Suprapubic skin (tissue), 4 donors: ENCODE measurements around the gene SCD5. TPM values are rescaled to one million over a fixed set of nuclear protein-coding genes. Genes with fewer than 3 reads are reported as not detected.

Source experiments
- DNase-seq, 2 donors: peaks; one replicate each; pipeline ENCODE4 v3.0.0-alpha.2; 2019; ENCODE audit warnings: low spot score in 2 of 2
- H3K27ac ChIP-seq: fragments of 200-600 bp; sonication (generic); one replicate; pipeline ENCODE4 v1.5.1; 2019
- H3K27me3 ChIP-seq: fragments of 200-600 bp; sonication (generic); one replicate; pipeline ENCODE4 v1.5.1; 2019
- H3K36me3 ChIP-seq: fragments of 200-600 bp; sonication (generic); one replicate; pipeline ENCODE4 v1.5.1; 2019
- H3K4me1 ChIP-seq: fragments of 200-600 bp; sonication (generic); one replicate; pipeline ENCODE4 v1.5.1; 2019
- H3K4me3 ChIP-seq: fragments of 200-600 bp; sonication (generic); one replicate; pipeline ENCODE4 v1.5.1; 2019; ENCODE audit warnings: mild to moderate bottlenecking
- H3K9me3 ChIP-seq: fragments of 200-600 bp; sonication (generic); one replicate; pipeline ENCODE4 v1.5.1; 2019
- CTCF ChIP-seq, 2 donors: fragments of 200-600 bp in 1 of 2; fragments of 450-650 bp in 1 of 2; sonication (generic) in 1 of 2; IDR thresholded peaks; one replicate each; pipeline ENCODE4 v1.5.1; 2016 to 2019; ENCODE audit warnings: antibody characterized with exemption in 2 of 2, mild to moderate bottlenecking in 1 of 2, moderate library complexity in 1 of 2
- EP300 ChIP-seq: sonication (generic); formaldehyde crosslinking; IDR thresholded peaks from one replicate; pipeline ENCODE4 v1.6.1; 2017; ENCODE audit warnings: antibody characterized with exemption
- POLR2A ChIP-seq, 2 donors: fragments of 450-650 bp; IDR thresholded peaks; one replicate each; pipeline ENCODE4 v1.6.1; 2017; ENCODE audit warnings: antibody characterized with exemption in 2 of 2, mild to moderate bottlenecking in 2 of 2, moderate library complexity in 2 of 2
- POLR2AphosphoS5 ChIP-seq, 3 donors: sonication (generic); formaldehyde crosslinking; IDR thresholded peaks; one replicate each; pipeline ENCODE4 v1.6.1; 2017; ENCODE audit warnings: antibody characterized with exemption in 3 of 3
- WGBS: methylation state at CpG from one replicate; pipeline ENCODE4 v1.1.5; 2018; 5-methylcytosine and 5-hydroxymethylcytosine counted together
- total RNA-seq, 4 donors: library from RNA; depleted of rRNA; stranded (reverse); fragments of >200 nt; gene quantifications; one replicate each; pipeline ENCODE4 v1.1.0, GENCODE V29; 2016

The SCD5 gene
- total RNA-seq, 4 donors from 2014 or later: 5.6 to 13.2 (median 7.6) TPM

- Histone ChIP-seq H3K36me3 (no peaks in the 10 kb centered on the region), H3K27ac (no peak overlapping the region), H3K9me3 (no peaks in the 10 kb centered on the region), H3K4me3 (no peak overlapping the region), H3K4me1 (peaks cover 31% of the 10 kb centered on the region), H3K27me3 (no peaks in the 10 kb centered on the region)
- no peak for TF ChIP-seq CTCF (IDR thresholded peaks at IDR 0.05)
- no peak for TF ChIP-seq POLR2AphosphoS5 (IDR thresholded peaks at IDR 0.05)
- no peak for TF ChIP-seq POLR2A (IDR thresholded peaks at IDR 0.05)
- no peak for TF ChIP-seq EP300
- WGBS: 63% methylated on average over 4 of the region's 4 CpGs
- no peak for DNase-seq
Measured at GRCh38 chr4:82787342-82787741, 11.3 kb downstream of the SCD5 start.

GRCh38 chr4:82786828-82787227 is 11.8 kb downstream of the SCD5 start:
- no peak for TF ChIP-seq POLR2A (IDR thresholded peaks at IDR 0.05)
- no peak for TF ChIP-seq EP300
- no peak for TF ChIP-seq POLR2AphosphoS5 (IDR thresholded peaks at IDR 0.05)
- no peak for TF ChIP-seq CTCF (IDR thresholded peaks at IDR 0.05)
- H3K27me3 ChIP-seq: no peaks in the 10 kb centered on the region
- 86% methylated on average over 4 of the region's 4 CpGs for WGBS
- H3K4me3 ChIP-seq: no peak overlapping the region
- H3K27ac ChIP-seq: no peak overlapping the region
- no peaks in the 10 kb centered on the region for H3K36me3 ChIP-seq
- DNase-seq: no peak
- no peaks in the 10 kb centered on the region for H3K9me3 ChIP-seq
- H3K4me1 ChIP-seq: peaks cover 31% of the 10 kb centered on the region

- DNase-seq: no peak
- TF ChIP-seq POLR2A (IDR thresholded peaks at IDR 0.05): no peak
- TF ChIP-seq CTCF (IDR thresholded peaks at IDR 0.05): no peak
- no peak for TF ChIP-seq POLR2AphosphoS5 (IDR thresholded peaks at IDR 0.05)
- no peak for TF ChIP-seq EP300
- Histone ChIP-seq H3K27me3 (no peaks in the 10 kb centered on the region), H3K9me3 (no peaks in the 10 kb centered on the region), H3K4me1 (peaks cover 34% of the 10 kb centered on the region), H3K36me3 (no peaks in the 10 kb centered on the region), H3K27ac (peak overlapping the region; percentile 22), H3K4me3 (no peak overlapping the region)
- 29% methylated on average over 5 of the region's 5 CpGs for WGBS
Measured at GRCh38 chr4:82785611-82786400, 12.8 kb downstream of the SCD5 start.

- H3K4me3 ChIP-seq: no peak overlapping the region
- H3K36me3 ChIP-seq: no peaks in the 10 kb centered on the region
- peaks cover 40% of the 10 kb centered on the region for H3K4me1 ChIP-seq
- peak overlapping the region; percentile 22 for H3K27ac ChIP-seq
- H3K9me3 ChIP-seq: no peaks in the 10 kb centered on the region
- no peaks in the 10 kb centered on the region for H3K27me3 ChIP-seq
- DNase-seq: no peak
- TF ChIP-seq POLR2AphosphoS5 (IDR thresholded peaks at IDR 0.05) (no peak), EP300 (no peak), CTCF (IDR thresholded peaks at IDR 0.05) (no peak), POLR2A (IDR thresholded peaks at IDR 0.05) (no peak)
- WGBS: 24% methylated on average over 9 of the region's 9 CpGs
Measured at GRCh38 chr4:82784681-82785610, 13.7 kb downstream of the SCD5 start.
